Activated T-helper 1 cell treated with Interleukin-2 at 50 U/mL for 16 hours (primary cell): ENCODE measurements around the gene EDNRA.

Experiments
- DNase-seq: peaks from one replicate; pipeline ENCODE4 v3.0.0-alpha.2; 2020; ENCODE audit warnings: low read depth

EDNRA gene

DNA sequence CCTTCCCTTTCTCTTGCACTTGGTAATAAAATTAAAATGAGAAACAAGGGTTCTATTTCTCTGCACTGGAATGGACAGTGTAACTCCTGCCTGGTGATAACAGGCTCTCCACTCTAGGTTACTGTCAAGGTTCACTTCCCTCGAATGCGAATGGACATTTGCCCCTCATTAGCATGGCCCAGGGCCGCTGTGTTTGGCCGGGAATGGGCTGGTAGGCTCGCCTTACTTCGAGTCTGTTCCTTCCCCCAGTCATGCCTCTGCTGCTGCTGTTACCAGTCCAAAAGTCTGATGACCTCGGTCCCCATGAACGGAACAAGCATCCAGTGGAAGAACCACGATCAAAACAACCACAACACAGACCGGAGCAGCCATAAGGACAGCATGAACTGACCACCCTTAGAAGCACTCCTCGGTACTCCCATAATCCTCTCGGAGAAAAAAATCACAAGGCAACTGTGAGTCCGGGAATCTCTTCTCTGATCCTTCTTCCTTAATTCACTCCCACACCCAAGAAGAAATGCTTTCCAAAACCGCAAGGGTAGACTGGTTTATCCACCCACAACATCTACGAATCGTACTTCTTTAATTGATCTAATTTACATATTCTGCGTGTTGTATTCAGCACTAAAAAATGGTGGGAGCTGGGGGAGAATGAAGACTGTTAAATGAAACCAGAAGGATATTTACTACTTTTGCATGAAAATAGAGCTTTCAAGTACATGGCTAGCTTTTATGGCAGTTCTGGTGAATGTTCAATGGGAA, 61.5 kb downstream of the EDNRA start:
- no peak for DNase-seq

- DNase-seq, result no peak
Observed at GRCh38 chr4:147543034-147543433, 62.1 kb downstream of the EDNRA start.

DNA sequence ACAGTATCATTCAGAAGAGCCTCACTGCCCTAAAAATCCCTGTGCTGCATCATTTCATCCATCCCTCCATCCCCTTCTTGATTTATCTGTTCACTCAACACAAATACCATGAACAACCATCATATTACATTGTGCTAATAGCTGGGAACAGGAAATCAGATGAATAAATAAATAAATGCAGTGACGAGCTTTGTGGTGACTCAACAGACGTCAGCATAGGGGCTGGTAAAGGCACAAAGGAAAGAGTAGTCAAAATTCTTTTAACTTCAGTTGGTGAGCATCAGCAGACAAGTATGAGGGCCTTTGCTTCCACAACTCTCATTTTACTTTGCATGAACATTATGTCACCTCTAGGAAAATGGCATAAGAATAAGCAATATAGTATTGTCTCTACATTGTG, 65.5 kb downstream of the EDNRA start:
- DNase-seq, result no peak

DNA sequence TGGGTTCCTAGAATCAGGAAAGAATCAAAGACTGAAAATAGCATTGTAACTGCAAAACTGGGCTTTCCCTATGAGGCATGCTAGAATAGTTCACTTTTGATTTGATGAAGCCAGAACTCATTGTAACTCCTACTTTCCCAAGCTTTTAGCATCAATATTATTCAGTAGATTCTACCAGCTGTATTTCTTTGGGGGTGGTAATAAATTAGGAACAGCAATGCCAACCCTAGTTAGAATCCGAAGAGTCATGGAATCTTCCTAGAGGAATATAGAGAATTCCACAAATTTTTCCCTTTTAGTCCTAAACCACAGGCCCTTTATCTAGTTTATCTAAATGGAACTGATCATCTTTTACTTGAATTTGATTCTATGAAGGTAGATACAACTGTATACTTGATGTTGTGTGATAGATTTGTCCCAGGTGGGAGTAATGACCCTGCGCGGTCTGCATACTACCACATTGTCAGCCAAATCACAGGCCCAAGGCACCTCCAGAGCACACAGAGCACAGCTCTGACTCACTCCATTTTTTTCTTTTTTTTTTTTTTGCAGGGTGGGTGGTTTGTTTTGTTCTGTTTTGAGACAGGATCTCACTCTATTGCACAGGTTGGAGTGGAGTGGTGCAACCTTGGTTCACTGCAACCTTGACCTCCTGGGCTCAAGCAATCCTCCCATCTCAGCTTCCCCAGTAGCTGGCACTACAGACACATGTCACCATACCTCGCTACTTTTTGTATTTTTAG, 66.6 kb downstream of the EDNRA start:
- no peak for DNase-seq

DNA sequence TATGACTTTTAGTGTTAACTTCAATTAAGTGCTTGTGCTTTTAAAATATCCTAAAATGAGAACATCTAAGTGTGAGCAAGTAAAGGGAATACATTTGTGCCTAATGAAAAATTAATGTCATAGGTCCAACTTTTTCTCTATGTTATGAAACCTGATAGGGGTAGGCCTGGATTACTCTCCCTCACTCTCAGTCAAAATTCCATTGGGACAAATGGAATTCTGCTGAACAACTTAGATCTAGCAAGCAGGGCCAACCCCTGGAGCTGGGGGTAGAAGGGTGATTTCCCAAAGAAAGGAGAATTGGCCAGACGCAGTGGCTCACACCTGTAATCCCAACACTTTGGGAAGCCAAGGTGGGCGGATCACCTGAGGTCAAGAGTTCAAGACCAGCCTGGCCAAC, 67.4 kb downstream of the EDNRA start:
- DNase-seq, result no peak

DNA sequence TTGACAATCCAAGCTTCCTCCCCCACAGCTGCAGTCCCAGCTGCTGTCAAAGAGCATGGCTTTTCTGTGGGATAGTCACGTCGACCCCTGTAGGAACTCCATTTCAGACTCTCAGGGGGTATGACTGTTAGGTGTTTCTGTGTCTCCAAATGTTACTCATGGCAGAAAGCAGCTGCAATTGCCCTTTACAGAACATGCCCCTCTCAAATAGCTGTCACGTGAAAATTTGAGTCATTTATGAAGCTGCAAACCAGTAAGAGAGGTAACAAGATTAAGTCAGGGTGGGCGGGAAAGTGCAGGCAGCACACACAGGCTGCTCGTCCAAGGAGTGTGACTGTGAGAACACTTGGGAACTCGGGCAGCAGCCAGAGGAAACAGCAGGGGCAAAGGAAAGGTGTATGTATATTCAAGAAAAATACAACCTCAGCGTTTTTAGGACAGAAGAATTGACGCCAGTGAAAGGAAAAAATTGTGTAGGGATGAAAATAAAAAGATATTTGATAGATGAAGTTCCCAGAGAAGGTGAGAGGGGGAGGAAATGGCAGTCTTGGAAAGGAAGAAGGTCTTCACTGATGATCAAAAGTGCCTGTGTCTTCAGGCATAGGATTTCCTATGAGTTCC, 69.8 kb downstream of the EDNRA start:
- DNase-seq, result no peak

DNA sequence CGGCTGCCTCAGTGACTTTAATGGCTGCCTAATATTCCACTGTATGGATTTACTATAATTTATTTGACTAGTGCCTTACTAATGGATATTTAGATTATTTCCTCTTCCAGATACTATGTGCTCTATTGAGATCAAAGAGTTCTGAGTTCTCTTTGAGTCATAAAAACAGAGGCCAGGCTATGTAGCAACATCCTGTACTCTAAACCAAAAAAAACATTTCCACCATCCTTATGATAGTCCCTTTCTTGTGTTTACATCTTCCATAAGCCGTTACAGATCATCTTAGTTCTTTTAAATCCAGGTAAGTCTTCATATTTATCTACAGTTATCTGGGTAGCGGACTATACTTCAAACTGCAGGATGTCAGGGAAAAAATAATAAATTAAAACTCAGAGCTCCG, 79.7 kb downstream of the EDNRA start:
- no peak for DNase-seq

- no peak for DNase-seq
Observed at GRCh38 chr4:147566762-147567161, 85.9 kb downstream of the EDNRA start.

DNA sequence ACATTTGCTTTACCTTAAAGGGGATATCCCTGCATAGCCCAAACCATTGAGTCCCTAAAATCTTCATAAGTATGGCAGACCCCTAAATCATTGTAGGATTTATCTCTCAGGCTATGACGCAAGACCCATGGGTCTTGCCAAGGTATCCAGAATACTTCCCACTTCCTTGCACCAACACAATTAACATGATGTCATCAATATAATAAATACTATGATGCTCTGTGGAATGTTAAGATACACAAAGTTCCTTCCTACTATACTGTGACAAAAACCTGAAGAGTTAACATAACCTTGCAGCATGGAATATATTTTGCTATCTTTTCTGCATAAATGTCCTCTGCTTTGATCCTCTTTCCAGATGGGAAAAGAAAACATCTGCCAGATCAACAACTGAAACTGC, 86.4 kb downstream of the EDNRA start:
- DNase-seq, result no peak

GRCh38 chr4:147570616-147571015, 89.7 kb downstream of the EDNRA start:
- no peak for DNase-seq

DNA sequence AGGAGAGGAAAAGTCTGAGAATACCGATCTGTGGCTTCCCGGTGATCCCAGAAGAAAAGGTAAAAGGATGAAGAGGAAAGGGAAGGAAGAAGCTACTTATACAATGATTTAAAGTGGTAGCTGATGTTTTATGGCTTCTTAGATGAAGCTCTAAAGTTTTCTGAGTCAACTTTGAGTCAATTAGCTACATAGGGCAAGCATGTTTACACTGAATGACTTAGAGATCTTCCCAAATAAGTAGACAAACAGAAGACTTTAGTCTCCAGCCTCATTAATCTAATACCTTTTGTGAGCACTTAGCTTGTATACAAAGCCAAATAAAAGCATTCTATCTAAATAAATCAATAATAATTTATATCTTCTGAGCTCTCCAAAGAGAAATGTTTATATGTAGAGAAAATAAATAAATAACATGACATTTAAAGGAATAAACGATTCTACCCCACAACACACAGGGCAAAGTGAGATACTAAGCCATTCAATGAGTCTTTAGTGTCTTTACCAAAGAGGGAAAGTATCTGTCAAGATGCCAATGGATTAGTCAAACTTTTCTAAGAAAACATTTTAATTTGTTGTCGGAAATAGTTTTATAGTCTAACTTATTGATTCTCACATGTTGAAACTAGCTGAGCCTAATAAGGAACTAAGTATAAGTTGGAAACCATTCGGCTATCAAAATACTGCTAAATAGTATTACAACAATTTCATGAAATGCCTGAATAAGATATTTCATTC, 90.3 kb downstream of the EDNRA start:
- no peak for DNase-seq

DNA sequence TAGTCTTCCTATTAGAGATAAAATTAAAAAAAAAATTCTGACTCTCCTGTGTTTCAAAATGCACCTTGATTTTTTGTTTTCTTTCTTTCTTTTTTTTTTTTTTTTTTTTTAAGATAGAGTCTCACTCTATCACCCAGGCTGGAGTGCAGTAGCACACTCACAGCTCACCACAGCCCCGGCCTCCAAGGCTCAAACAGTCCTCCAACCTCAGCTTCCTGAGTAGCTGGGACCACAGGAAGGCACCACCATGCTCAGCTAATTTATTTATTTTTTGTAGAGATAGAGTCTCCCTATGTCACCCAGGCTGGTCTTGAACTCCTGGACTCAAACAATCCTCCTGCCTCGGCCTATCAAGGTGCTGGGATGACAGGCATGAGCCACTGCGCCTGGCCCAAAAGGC, 95.2 kb downstream of the EDNRA start:
- DNase-seq, result no peak

- no peak for DNase-seq
Observed at GRCh38 chr4:147578051-147578476, 97.2 kb downstream of the EDNRA start.

GRCh38 chr4:147578593-147578992, 97.7 kb downstream of the EDNRA start:
- no peak for DNase-seq

DNA sequence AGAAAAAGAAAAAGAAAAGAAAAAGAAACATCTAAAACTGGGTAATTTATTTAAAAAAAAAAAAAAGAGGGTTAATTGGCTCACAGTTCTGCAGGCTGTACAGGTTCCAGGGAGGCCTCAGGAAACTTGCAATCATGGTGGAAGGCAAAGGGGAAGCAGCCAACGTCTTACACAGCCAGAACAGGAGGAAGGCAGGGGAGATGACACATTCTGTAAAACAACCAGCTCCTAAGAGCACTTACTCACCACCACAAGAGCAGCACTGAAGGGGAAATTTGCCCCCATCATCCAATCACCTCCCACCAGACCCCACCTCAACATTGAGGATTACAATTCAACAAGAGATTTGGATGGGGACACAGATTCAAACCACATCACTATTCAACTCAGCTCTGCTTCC, 99.5 kb downstream of the EDNRA start:
- DNase-seq, result no peak

GRCh38 chr4:147581606-147582350, 100.9 kb downstream of the EDNRA start:
- no peak for DNase-seq

DNA sequence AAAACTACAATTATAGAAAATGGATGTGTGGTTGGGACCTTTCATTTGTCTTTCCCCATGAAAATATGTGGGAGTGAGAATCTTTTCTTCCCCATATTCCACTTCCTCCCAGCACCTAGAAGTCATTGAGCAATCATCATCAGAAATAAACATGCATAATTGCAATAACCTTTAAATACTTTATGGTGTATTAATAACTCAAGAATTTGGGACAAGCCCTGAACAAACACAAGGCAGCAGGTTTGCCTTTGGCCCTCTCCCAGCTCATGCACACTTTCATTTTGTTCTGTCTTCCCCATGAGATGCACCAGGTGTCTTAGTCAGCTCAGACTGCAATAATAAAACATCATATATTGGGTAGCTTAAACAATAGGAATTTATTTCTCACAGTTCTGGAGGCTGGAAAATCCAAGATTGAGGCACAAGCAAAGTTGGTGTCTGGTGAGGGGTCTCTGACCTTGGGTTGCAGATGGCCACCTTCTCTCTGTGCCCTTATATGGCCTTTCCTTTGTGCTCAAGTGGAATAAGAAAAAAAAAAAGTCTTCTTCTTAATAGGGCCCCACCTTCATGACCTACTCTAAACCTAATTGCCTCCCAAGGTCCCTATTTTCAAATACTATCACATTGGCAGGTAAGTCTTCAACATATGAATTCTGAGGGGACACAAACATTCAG, 101.6 kb downstream of the EDNRA start:
- DNase-seq, result no peak

DNA sequence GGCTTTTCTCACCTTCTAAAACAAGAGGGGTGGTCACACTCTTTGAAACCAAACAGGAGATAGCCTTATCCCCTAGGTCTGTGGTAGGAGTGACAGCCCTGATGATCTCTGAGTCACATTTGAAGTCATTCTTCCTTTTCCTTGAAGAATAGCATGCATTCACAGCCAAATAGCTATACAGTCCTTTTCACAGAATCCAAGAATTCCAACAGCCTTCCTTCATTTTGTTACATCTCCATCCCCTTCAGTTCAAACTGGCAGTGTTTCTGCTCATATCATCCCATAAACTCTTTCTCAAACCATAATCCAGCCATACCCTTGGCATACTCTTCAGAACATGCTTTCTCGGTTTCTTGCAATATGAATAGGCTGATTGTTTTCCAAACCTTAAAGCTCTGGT, 103.0 kb downstream of the EDNRA start:
- DNase-seq, result no peak

GRCh38 chr4:147586032-147586431, 105.1 kb downstream of the EDNRA start:
- DNase-seq, result no peak

DNA sequence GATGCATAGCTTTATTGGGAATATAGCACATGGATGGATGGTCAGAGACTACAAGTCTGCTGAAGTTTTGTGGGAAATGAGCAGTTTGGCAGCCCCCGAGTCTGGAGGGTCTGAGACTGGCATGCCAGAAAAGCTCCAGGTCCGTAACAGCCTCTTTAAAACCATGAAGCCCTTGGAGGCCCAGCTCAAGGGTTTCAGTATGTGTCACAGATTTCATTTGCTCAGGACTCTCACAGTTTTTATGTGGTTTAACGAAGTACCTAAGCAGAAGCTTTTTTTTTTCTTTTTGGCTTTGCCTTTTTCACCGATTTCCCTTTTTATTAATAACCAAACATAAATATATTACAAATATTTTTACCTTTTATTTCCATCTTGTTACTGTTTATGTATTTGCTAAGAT, 105.7 kb downstream of the EDNRA start:
- no peak for DNase-seq

DNA sequence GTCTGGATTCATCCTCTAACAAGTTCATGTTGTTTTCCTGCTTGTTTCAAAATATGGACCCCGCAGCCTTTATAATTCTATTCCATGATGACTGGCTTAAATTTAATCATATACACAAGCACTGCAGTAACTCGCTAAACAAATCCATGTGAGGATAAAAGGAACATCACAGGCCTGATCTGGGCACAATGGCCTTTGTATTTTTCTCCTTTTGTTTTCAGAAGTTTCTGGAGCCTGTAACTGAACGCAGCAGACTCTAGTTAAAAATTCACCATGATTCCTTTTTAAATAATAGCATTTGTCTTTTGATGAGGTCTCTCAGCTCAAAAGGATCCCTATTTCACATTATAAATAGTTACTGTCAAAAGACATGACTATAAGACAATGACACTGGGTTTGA, 106.1 kb downstream of the EDNRA start:
- DNase-seq, result no peak
